ENCODE data around the gene DDX39A. TPM values are rescaled to one million over a fixed set of nuclear protein-coding genes. Genes with fewer than 3 reads are reported as not detected.
"Not testable (repeated sequence)": the region's sequence is repeated elsewhere in the genome, so short reads cannot be mapped to it uniquely, and the experiment has no call there.

Gene DDX39A
- total RNA-seq, 1 donor from 2014 or later: 210 TPM

GRCh38 chr19:14405380-14405757 lies 13.8 kb downstream of the DDX39A start:
- Mint-ChIP-seq H3K36me3 (ENCODE audit: low read depth) (peaks cover 82% of the 10 kb centered on the region), H3K27ac (no peak overlapping the region), H3K4me3 (no peak overlapping the region), H3K4me1 (peaks cover 38% of the 10 kb centered on the region), H3K27me3 (no peaks in the 10 kb centered on the region), H3K9me3 (no peaks in the 10 kb centered on the region)
- ChIA-PET CTCF (interaction anchor here (1.3 to 8.5 kb wide), 7 partner anchors 30 to 269 kb away, joined by 5 to 76 read pairs (median 7); partner anchors contain the start of gene ASF1B), POLR2A (interaction anchor here (0.8 to 4.0 kb wide), 13 partner anchors 9 to 268 kb away, joined by 3 to 56 read pairs (median 9); partner anchors contain the start of genes ADGRE5 and ASF1B)
- intact Hi-C loops (cut with micrococcal nuclease): loop anchor here (5.0 kb wide), 1 partner anchor 188 kb away; no protein-coding TSS in a partner anchor
- ATAC-seq (ENCODE audit: low read depth): no peak
- TF ChIP-seq, protein P1, sequence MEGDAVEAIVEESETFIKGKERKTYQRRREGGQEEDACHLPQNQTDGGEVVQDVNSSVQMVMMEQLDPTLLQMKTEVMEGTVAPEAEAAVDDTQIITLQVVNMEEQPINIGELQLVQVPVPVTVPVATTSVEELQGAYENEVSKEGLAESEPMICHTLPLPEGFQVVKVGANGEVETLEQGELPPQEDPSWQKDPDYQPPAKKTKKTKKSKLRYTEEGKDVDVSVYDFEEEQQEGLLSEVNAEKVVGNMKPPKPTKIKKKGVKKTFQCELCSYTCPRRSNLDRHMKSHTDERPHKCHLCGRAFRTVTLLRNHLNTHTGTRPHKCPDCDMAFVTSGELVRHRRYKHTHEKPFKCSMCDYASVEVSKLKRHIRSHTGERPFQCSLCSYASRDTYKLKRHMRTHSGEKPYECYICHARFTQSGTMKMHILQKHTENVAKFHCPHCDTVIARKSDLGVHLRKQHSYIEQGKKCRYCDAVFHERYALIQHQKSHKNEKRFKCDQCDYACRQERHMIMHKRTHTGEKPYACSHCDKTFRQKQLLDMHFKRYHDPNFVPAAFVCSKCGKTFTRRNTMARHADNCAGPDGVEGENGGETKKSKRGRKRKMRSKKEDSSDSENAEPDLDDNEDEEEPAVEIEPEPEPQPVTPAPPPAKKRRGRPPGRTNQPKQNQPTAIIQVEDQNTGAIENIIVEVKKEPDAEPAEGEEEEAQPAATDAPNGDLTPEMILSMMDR (IDR thresholded peaks at IDR 0.05): no peak
- DNase-seq: no peak

DNA sequence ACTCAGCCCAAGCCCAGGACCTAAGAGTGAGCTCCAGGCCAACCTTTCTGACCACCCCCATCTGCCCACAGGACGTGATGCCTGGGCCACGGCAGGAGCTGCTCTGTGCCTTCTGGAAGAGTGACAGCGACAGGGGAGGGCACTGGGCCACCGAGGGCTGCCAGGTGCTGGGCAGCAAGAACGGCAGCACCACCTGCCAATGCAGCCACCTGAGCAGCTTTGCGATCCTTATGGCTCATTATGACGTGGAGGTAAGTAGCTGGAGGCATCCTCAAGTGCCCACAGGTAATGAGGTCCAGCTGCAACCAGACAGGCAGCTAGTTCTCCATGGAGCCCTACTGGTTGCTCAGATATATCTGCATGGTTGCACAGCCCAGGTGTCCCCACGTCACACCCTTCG lies 14.8 kb downstream of the DDX39A start:
- ATAC-seq (ENCODE audit: low read depth): no peak
- TF ChIP-seq, protein P1 (IDR thresholded peaks at IDR 0.05): no peak
- no peaks in the 10 kb centered on the region for H3K27me3 Mint-ChIP-seq
- ChIA-PET CTCF (interaction anchor here (1.1 to 8.5 kb wide), 4 partner anchors 42 to 268 kb away, joined by 4 to 76 read pairs (median 8); partner anchors contain the start of gene ASF1B), POLR2A (interaction anchor here (0.6 to 4.0 kb wide), 4 partner anchors 16 to 44 kb away, joined by 3 to 56 read pairs (median 10); partner anchors contain the start of gene ADGRE5)
- DNase-seq: no peak
- no peak overlapping the region for H3K4me3 Mint-ChIP-seq
- peaks cover 80% of the 10 kb centered on the region for H3K36me3 Mint-ChIP-seq (ENCODE audit: low read depth)
- intact Hi-C loops (cut with micrococcal nuclease): no loop called here
- no peak overlapping the region for H3K27ac Mint-ChIP-seq
- peaks cover 32% of the 10 kb centered on the region for H3K4me1 Mint-ChIP-seq
- H3K9me3 Mint-ChIP-seq: no peaks in the 10 kb centered on the region

DNA sequence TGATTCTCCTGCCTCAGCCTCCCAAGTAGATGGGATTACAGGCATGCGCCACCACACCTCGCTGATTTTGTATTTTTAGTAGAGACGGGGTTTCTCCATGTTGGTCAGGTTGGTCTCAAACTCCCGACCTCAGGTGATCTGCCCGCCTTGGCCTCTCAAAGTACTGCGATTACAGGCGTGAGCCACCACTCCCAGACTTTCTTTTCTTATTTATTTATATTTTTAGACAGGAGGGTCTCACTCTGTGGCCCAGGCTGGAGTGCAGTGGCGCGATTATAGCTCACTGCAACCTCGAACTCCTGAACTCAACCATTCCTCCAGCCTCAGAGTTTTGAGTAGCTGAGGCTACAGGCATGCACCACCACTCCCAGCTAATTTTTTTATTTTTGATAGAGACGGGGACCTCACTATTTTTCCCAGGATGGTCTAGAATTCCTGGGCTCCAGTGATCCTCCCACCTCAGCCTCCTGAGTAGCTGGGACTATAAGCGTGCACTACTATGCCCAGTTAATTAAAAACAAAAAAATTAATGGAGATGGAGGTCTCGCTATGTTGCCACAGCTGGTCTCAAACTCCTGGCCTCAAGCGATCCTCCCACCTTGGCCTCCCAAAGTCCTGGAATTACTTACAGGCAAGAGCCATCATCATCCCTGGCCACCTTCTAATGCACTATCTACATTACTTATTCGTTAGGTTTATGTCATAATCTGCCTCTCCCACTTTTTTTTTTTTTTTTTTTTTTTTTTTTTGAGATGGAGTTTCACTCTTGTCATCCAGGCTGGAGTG lies 15.8 kb downstream of the DDX39A start:
- H3K4me3 Mint-ChIP-seq; H3K27ac Mint-ChIP-seq; intact Hi-C loops (cut with micrococcal nuclease); H3K27me3 Mint-ChIP-seq; DNase-seq; H3K9me3 Mint-ChIP-seq; ATAC-seq (ENCODE audit: low read depth): not testable (repeated sequence)
- H3K36me3 Mint-ChIP-seq (ENCODE audit: low read depth): peaks cover 73% of the 10 kb centered on the region
- CTCF ChIA-PET: interaction anchor here (0.6 to 8.5 kb wide), 3 partner anchors 41 to 89 kb away, joined by 3 to 76 read pairs (median 3); no protein-coding TSS in a partner anchor
- peaks cover 28% of the 10 kb centered on the region for H3K4me1 Mint-ChIP-seq
- POLR2A ChIA-PET: interaction anchor here (0.7 to 3.9 kb wide), 4 partner anchors 17 to 196 kb away, joined by 3 to 16 read pairs (median 9); no protein-coding TSS in a partner anchor

DNA sequence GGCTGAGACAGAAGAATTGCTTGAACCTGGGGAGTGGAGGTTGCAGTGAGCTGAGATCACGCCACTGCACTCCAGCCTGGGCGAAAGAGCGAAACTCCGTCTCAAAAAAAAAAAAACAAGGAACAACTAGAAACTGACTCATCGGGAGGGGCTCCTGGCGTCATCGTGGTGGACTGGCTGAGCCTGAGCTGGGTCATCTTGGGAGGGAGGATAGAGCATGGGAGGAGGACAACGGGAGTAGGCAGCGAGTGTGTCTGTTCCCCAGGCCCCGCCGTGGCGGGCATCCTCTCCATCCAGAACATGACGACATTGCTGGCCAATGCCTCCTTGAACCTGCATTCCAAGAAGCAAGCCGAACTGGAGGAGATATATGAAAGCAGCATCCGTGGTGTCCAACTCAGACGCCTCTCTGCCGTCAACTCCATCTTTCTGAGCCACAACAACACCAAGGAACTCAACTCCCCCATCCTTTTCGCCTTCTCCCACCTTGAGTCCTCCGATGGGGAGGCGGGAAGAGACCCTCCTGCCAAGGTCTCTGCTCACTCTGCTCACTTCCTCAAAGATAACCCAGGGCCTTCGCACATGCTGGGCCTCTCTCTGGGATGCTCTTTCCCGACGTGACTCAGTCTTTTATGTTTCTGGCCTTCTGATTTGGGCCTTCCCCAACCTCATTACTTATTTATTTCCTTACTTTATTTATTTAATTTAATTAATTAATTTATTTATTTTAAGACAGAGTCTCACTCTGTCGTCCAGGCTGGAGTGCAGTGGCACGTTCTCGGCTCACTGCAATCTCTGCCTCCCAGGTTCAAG lies 16.6 kb downstream of the DDX39A start:
- ChIA-PET CTCF (interaction anchor here (0.6 to 8.5 kb wide), 4 partner anchors 21 to 266 kb away, joined by 3 to 76 read pairs (median 3); partner anchors contain the start of genes ADGRE5 and ASF1B), POLR2A (interaction anchor here (0.6 to 3.9 kb wide), 8 partner anchors 17 to 195 kb away, joined by 3 to 16 read pairs (median 8); no protein-coding TSS in a partner anchor)
- Mint-ChIP-seq H3K9me3 (no peaks in the 10 kb centered on the region), H3K27me3 (no peaks in the 10 kb centered on the region), H3K36me3 (ENCODE audit: low read depth) (peaks cover 71% of the 10 kb centered on the region), H3K27ac (peak overlapping the region; percentile 50), H3K4me3 (no peak overlapping the region), H3K4me1 (peaks cover 26% of the 10 kb centered on the region)
- DNase-seq (no peak), ATAC-seq (ENCODE audit: low read depth) (no peak)
- TF ChIP-seq, protein P1 (IDR thresholded peaks at IDR 0.05): no peak
- intact Hi-C loops (cut with micrococcal nuclease): no loop called here

GRCh38 chr19:14401468-14402195 lies 17.5 kb downstream of the DDX39A start:
- Mint-ChIP-seq H3K9me3 (no peaks in the 10 kb centered on the region), H3K4me3 (no peak overlapping the region), H3K4me1 (peaks cover 24% of the 10 kb centered on the region), H3K36me3 (ENCODE audit: low read depth) (peaks cover 69% of the 10 kb centered on the region), H3K27me3 (no peaks in the 10 kb centered on the region), H3K27ac (peak overlapping the region; percentile 85)
- intact Hi-C loops (cut with micrococcal nuclease): loop anchor here (1.0 kb wide), 1 partner anchor 19 kb away; no protein-coding TSS in a partner anchor
- TF ChIP-seq, protein P1 (IDR thresholded peaks at IDR 0.05): no peak
- DNase-seq: no peak
- CTCF ChIA-PET: interaction anchor here (1.2 to 8.5 kb wide), 3 partner anchors 20 to 265 kb away, joined by 3 to 76 read pairs (median 3); partner anchors contain the start of genes ADGRE5 and ASF1B
- POLR2A ChIA-PET: interaction anchor here (0.6 to 3.0 kb wide), 11 partner anchors 16 to 194 kb away, joined by 3 to 12 read pairs (median 6); partner anchors contain the start of gene ADGRE5
- ATAC-seq (ENCODE audit: low read depth): no peak

Measured in activated B cell treated with CpG ODN at 0.5 μM for 24 hours (primary cell).